ENCODE results near the gene OR10D3. TPM values are rescaled to one million over a fixed set of nuclear protein-coding genes. Genes with fewer than 3 reads are reported as not detected.

Gene OR10D3
- total RNA-seq, 2 experiments from 2014 or later: not detected

Other genes starting within 250 kb of the OR10D3 start
- not detected for gene OR4D5, start 243.7 kb upstream of the OR10D3 start, total RNA-seq
- not detected for gene OR6T1, start 239.5 kb upstream of the OR10D3 start, total RNA-seq
- not detected for gene OR10S1, start 205.6 kb upstream of the OR10D3 start, total RNA-seq
- gene OR10G6, start 188.2 kb upstream of the OR10D3 start, total RNA-seq: not detected
- gene OR10G4, start 170.3 kb upstream of the OR10D3 start, total RNA-seq: not detected
- not detected for gene OR10G9, start 160.3 kb upstream of the OR10D3 start, total RNA-seq
- not detected for gene OR10G8, start 156.5 kb upstream of the OR10D3 start, total RNA-seq
- gene OR10G7, start 142.0 kb upstream of the OR10D3 start, total RNA-seq: not detected
- gene VWA5A, start 67.9 kb upstream of the OR10D3 start, total RNA-seq: 1 to 10 TPM; 6.7 to 6.8 TPM
- not detected for gene OR8G1, start 57.8 kb downstream of the OR10D3 start, total RNA-seq
- gene OR8G5, start 73.0 kb downstream of the OR10D3 start, total RNA-seq: not detected
- not detected for gene OR8D1, start 130.6 kb downstream of the OR10D3 start, total RNA-seq
- not detected for gene OR8D2, start 136.9 kb downstream of the OR10D3 start, total RNA-seq
- gene OR8B2, start 201.2 kb downstream of the OR10D3 start, total RNA-seq: not detected
- gene OR8B3, start 215.7 kb downstream of the OR10D3 start, total RNA-seq: not detected
- gene OR8B4, start 241.5 kb downstream of the OR10D3 start, total RNA-seq: not detected

Measured in activated CD4-positive, alpha-beta T cell treated with anti-CD3 and anti-CD28 coated beads, Interleukin-2, amount 10 ng/mL, durations not matched to agents 7 days and 5 days (primary cell).